LNCaP clone FGC (cell line): ENCODE data around the gene SLC41A1.

Experiments used
- DNase-seq: peaks from one replicate; pipeline ENCODE4 v3.0.0-alpha.2; 2011; ENCODE audit warnings: low read depth
- H3K4me3 ChIP-seq: 2 replicates; pipeline ENCODE4 v1.5.1; 2011; ENCODE audit warnings: mild to moderate bottlenecking, low read depth, low read length, control low read depth
- TF ChIP-seq, protein P1 (sequence below): IDR thresholded peaks from 2 replicates; pipeline ENCODE4 v1.5.1; 2012; ENCODE audit warnings: mild to moderate bottlenecking; ENCODE audit not compliant: control insufficient read depth, insufficient read depth; ENCODE audit errors: extremely low read depth

SLC41A1 gene

DNA sequence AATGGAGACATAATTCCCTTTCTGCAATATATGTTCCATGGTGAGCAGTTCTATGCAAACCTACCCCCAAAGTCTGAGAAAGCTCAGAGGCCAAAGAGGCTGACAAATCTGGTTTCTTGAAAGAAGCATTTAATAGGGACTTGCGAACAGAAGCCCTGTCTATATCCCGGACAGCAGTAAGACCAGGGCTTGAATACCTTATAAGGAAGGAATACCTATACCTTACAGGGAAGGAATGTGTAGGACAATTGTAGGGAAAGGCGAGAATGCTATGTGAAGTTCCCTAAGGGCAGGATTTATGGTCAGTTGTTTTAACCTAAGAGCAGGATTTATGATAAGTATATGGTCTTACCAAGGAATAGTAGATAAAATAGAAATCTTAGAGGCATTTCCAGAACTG is 5.0 kb upstream of the SLC41A1 start:
- TF ChIP-seq, protein P1, sequence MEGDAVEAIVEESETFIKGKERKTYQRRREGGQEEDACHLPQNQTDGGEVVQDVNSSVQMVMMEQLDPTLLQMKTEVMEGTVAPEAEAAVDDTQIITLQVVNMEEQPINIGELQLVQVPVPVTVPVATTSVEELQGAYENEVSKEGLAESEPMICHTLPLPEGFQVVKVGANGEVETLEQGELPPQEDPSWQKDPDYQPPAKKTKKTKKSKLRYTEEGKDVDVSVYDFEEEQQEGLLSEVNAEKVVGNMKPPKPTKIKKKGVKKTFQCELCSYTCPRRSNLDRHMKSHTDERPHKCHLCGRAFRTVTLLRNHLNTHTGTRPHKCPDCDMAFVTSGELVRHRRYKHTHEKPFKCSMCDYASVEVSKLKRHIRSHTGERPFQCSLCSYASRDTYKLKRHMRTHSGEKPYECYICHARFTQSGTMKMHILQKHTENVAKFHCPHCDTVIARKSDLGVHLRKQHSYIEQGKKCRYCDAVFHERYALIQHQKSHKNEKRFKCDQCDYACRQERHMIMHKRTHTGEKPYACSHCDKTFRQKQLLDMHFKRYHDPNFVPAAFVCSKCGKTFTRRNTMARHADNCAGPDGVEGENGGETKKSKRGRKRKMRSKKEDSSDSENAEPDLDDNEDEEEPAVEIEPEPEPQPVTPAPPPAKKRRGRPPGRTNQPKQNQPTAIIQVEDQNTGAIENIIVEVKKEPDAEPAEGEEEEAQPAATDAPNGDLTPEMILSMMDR, result no peak
- no peak for DNase-seq
- no peak overlapping the region for H3K4me3 ChIP-seq

DNA sequence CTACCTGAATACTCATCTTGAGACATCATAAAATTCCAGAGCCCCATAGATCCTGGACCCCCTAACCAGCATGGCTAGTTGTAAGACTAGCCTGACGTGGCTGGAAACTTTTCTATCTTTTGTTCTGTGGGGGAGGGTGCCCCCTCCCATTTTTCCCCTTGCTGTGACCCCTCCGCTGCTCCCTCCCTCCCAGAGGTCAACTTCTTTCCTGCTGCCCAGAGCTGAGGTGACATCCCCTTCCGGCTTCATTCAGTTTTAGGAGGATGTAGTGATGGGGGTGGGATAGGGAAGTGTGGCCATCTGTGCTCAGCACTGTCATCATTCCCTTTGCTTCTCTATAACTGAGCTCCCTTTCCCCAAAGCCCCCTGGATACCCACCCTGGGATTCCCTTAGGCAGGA is 4.4 kb upstream of the SLC41A1 start:
- TF ChIP-seq, protein P1, result no peak
- no peak overlapping the region for H3K4me3 ChIP-seq
- DNase-seq, result no peak

DNA sequence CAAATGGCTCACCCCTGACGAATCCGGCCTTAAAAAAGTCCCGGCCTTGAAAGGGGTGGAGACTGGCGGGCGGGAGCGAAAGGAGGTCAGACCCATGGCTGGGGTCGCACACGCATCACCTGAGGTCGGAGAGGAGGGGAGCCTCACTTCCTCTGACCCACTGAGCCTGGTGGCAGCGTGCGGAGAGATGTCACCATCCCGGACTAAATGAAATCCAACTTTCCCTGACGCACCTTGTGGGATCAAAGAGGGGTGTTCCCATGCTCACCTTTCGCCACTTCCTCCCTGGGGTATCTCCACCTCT is 709 bp upstream of the SLC41A1 start:
- no peak for DNase-seq
- TF ChIP-seq, protein P1, result no peak
- H3K4me3 ChIP-seq, result peak overlapping the region; percentile 81

DNA sequence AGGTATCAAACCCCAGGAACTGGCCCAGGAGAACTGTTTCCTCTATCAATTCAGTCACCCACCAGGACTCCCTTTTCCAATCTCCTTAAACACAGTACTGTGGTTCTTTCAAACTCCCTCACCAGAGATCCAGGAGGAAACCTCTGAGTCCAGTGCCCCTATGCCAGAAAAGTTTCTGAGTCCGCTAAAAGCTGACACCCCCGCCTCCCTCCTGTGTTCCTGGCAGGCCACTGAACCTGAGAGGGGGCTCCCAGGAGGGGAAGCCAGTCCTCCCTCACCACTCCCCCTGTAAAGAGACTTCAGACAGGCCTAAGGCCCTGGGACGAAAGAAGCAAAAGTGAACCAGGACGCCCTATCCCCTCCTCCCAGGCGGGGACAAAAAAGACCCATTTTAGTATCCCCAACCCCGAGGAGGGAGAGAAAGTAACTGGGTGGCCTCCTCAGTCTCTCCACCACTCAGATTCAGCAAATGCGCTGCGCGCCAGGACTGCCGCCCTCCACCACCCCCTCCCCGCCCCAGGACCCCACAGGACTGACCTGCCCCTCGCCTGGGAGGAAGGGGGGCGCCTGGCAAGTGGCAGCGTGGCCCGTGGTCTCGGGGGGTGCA is 624 bp downstream of the SLC41A1 start:
- H3K4me3 ChIP-seq, result peak overlapping the region; percentile 81
- TF ChIP-seq, protein P1, result no peak
- DNase-seq, result no peak

DNA sequence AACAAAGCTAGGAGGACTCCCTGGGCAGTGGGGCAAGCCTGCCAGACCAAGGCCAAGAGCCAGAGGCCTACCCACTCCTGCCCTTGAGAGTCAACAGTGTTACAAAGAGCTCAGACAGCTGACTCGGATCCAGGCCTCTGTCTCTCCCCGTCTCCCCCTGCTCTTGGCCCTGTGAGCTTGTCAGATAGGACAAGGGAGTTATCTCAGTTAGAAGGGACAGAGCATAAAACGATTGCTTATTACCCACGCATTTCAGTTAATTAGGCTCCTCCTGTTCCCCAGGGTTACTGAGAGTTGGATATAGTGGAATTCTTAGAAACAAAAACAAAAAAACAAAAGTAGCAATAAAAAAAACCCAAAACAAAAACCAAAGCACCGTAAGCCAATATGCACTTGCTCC is 1.3 kb downstream of the SLC41A1 start:
- TF ChIP-seq, protein P1, result no peak
- no peak for DNase-seq
- peak overlapping the region; percentile 81 for H3K4me3 ChIP-seq

DNA sequence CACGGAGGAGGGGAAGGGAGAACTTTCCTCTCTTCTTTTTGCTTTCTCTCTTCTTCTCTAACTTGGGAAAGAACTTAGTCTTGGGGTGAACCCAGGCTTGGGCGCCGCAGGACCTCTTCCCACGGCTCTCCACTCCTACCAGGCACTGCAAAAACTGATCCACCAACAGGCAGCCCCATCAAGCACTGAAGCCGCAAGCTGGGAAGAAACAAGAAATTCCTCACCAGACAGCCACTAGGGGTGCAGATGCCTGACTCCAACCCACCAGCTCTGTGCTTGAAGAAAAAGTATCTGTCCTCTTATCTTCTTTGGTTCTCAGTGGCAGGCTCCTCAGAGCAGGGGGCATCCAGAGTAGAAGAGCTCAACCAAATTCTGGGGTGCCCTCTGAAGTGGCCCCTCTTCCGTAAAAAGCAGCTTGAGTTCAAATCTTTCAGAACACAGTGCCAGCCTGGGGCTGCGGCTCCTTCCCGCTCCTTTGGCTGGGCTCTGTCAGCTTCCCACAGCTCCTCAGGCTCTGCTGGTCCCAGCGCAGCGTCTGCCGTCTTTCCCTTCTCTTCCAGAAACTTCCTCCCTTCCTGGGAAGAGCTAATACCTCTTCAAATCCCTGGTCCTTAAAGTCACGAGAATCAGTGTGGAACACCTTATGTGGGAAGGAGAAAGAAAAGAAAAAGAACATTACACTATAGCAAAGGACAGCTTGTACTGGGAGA is 2.4 kb downstream of the SLC41A1 start:
- no peak overlapping the region for H3K4me3 ChIP-seq
- TF ChIP-seq, protein P1, result 0 out of 2 replicates have a peak, but pooled peaks have one; percentile 2
- DNase-seq, result no peak

DNA sequence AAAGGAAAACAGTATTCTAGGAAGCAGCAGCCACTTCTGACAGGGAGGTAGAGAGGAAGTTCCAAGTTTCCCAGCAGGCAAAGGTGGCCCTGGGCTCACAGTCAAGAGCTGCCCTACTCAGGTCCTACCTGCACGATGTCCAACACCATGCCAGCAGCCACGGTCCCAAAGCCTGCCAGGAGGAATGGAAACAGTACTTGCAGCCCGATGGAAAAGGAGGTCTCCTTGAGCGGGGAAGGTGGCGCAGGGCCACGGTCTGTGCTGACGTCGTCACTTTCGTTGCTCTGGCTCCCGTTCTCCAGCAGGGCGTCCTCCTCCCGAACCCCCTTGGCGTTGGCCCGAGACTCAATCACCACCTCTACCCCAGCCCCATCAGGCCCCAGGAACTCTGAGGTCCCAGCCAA is 3.1 kb downstream of the SLC41A1 start:
- H3K4me3 ChIP-seq, result no peak overlapping the region
- TF ChIP-seq, protein P1, result no peak
- no peak for DNase-seq
